Measurements from ENCODE around the gene PRRX2.
"Not testable (repeated sequence)": the region's sequence is repeated elsewhere in the genome, so short reads cannot be mapped to it uniquely, and the experiment has no call there.

PRRX2 gene

GRCh38 chr9:129751841-129752801 lies 86.7 kb downstream of the PRRX2 start:
- no peak for DNase-seq (ENCODE audit: insufficient read length, low spot score)
- no peak for FAIRE-seq

DNA sequence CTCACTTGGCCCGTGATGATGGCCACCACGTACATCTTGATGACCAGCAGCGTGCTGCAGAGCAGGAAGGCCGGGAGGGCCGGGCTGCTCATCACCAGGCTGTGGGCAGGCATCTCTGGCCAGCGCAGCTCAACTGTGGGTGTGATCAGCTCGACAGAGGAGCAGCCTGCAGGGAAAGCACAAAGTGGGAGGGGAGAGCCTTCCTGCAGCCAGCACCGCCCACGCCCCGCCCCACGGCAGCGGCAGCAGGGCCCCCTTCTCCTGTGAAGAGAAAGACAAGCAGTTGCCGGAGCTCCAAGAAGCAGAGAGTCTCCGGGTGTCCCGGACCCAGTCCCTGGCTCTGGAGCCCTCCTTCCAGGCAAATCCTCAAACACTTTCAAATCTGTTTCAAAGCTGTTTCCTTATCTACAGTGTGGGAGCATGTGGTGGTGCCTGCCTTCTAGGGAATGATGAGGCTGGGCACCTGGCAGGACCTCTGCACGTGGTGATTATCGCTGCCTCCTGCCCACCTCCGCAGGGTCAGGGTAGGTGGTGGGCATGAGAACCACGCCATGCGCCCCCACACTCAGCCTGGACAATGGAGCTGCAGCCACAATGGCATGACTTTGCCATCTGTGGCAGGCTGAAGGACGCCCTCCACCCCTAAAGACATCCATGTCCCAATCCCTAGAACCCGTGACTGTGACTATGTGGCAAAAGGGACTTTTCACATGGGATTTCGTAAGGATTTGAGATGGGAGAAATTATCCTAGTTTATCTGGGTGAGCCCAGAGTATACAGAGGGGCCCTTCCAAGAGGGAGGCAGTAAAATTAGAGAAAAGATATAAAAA lies 87.7 kb downstream of the PRRX2 start, which contains the start of gene PTGES:
Gene PTGES (minus strand): TSS at position 143 of the 830 bp plus-strand sequence. CDS start 30 bp downstream, at position 113.
- DNase-seq (ENCODE audit: insufficient read length, low spot score) (peak; percentile 78), FAIRE-seq (no peak)

DNA sequence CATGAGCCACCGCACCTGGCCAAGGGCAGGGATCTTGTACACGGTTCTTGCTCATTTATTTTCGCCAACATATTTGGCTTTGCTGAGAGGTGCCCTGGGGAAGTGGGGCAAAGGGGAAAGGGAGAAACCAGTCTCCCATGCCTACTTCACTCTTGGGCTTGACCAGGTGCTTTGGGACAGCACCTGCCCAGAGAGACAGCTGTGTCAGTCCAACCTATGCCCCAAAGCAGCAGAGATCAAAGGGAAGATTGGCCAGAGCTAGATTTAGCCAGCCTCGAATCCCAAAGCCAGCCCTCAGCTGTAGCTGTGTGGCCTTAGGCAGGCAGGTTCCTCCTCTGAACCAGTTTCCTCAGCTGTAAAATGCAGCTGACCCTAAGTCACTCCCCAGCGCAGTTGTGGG lies 89.7 kb downstream of the PRRX2 start:
- FAIRE-seq (no peak), DNase-seq (ENCODE audit: insufficient read length, low spot score) (no peak)

GRCh38 chr9:129756191-129756590 lies 90.7 kb downstream of the PRRX2 start:
- DNase-seq (ENCODE audit: insufficient read length, low spot score): no peak
- no peak for FAIRE-seq

GRCh38 chr9:129757045-129757444 lies 91.6 kb downstream of the PRRX2 start:
- DNase-seq (ENCODE audit: insufficient read length, low spot score) (no peak), FAIRE-seq (no peak)

DNA sequence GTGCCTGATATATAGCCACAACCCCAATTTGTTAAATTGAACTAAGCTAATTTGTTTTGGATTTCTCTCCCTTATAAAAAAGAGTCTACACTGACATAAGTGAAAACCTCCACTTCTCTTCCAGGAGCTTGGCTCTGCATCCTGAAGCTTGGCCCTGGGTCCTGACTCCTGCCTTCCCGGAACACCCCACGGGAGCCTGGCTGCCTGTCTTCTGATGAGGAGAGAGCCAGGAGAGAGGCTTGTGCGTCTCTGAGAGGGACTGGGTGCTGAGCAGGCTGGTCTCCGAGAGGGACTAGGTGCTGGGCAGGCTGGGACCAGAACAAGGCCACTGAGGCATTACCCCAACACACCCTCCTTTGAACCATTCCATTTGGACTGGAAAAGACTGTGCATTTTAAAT lies 93.9 kb downstream of the PRRX2 start:
- DNase-seq (ENCODE audit: insufficient read length, low spot score): no peak
- FAIRE-seq: no peak

DNA sequence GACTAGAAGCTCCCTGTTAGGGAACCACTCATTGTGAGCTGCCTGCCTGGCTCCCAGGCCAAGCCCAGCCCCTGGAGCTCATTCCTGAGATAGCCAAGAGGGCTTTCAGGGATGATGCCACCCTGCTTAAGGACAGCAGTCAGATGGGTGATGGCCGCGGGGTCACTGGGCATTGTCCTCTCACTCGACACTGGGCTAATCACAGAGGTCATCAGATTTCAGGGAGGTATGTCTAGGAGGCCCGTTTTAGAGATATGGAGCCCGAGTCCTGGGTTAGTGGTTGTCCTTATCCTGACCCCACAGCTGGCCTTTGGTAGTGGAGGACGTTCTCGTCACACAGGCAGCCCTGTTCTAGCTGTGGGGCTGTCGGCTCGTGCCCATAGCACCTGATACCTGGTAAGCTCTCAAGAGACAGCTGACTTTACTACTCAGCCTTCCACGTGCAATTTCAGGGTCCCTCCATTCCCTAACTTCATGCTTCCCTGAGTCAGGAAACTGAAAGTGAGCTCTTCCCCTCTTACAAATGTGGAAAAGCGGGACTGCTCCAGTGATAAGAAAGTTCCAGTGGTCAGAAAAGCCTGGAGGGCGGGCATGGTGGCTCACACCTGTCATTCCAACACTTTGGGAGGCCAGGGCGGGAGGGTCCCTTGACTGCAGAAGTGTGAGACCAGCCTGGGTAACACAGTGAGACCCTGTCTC lies 94.5 kb downstream of the PRRX2 start:
- FAIRE-seq: no peak
- DNase-seq (ENCODE audit: insufficient read length, low spot score): no peak

DNA sequence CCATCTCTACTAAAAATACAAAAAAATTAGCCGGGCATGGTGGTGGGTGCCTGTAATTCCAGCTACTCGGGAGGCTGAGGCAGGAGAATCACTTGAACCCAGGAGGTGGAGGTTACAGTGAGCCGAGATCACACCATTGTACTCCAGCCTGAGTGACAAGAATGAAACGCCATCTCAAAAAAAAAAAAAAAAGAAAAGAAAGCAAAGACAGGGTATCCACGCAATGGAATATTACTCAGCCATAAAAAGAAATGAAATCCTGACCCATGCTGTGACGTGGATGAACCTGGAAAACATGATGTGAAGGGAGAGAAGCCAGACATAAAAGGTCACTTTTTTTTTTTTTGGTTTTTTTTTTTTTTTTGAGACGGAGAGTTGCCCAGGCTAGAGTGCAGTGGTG lies 95.3 kb downstream of the PRRX2 start:
- DNase-seq (ENCODE audit: insufficient read length, low spot score); FAIRE-seq: not testable (repeated sequence)

DNA sequence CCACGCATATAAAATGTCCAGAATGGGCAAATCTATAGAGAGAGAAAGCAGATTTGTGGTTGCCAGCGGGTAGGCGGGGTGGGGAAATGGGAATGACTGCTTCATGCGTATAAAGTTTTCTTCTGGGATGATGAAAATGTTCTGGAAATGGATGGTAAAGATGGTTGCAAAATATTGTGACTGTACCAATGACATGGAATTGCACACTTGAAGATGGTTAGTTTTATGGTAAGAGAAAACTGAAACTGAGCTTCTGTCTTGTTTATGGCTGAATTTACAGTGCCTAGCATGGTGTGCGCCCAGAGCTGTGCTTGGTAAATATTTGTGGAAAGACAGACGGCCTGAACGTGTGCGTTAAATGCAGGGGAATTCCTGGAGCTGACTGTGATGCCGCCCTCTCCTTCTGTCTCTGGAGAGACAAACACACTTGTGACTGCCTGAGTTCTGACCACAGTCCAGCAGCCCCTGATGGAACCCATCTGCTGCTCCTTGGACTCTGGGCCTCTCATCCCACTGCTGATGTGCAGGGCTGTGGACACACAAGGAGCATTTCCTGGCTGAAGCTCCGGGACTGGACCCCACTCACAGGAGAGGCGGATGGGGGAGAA lies 96.0 kb downstream of the PRRX2 start:
- FAIRE-seq: no peak
- no peak for DNase-seq (ENCODE audit: insufficient read length, low spot score)

DNA sequence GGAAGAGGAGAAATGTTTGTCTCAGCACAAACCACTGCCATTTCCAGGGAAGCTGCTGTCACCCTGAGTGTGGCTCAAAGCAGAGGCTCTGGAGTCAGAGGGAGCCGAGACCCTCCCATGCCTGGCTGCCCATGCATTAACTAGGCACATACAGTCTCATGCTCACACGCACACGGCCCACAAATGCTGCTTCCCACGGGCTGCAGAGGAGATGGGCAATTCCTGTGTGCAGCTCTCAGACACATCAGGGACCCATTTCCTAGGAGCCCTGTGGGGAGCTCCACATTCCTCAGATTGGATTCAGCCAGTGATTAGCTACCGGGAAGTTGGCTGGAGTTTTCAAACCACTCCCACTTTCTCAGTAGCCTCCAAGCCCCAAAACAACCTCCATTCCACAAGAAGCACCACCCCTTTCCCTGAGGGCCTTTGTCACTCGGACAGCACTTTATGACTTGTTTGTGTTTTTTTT lies 96.5 kb downstream of the PRRX2 start:
- DNase-seq (ENCODE audit: insufficient read length, low spot score) (no peak), FAIRE-seq (no peak)

DNA sequence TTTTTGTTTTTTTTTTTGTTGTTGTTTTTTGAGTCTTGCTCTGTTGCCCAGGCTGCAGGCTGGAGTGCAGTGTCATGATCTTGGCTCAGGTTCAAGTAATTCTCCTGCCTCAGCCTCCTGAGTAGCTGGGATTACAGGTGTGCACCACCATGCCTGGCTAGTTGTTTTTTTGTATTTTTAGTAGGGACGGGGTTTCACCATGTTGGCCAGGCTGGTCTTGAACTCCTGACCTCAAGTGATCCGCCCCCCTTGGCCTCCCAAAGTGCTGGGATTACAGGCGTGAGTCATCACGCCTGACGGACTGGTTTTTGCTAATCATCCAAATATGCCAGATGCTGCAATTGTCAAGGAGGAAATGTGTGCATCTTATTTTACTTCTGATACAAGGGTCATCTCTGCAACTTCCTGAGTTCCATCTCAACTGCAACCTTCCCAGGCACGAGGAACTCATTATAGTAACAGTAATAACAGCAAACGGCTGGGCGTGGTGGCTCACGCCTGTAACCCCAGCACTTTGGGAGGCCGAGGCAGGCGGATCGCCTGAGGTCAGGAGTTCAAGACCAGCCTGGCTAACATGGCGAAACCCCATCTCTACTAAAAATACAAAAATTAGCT lies 97.0 kb downstream of the PRRX2 start:
- DNase-seq (ENCODE audit: insufficient read length, low spot score): peak; percentile 69
- not testable (repeated sequence) for FAIRE-seq

GRCh38 chr9:129762985-129763926 lies 97.8 kb downstream of the PRRX2 start:
- FAIRE-seq: no peak
- no peak for DNase-seq (ENCODE audit: insufficient read length, low spot score)

GRCh38 chr9:129765764-129766317 lies 100.4 kb downstream of the PRRX2 start:
- no peak for DNase-seq (ENCODE audit: insufficient read length, low spot score)
- FAIRE-seq: no peak

DNA sequence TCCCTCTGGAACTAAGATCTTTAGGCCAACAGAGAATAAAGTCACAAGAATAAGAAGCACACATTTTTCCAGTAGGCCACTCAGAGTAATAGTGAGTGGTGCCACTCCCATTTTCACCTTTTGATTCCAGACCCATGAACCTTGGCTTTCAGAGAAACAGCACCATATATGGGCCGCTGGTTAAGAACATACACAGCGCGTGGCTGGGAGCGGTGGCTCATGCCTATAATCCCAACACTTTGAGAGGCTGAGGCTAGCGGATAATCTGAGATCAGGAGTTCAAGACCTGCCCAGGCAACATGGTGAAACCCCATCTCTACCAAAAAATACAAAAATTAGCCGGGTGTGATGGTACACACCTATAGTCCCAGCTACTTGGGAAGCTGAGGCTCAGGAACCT lies 103.0 kb downstream of the PRRX2 start:
- DNase-seq (ENCODE audit: insufficient read length, low spot score): no peak
- FAIRE-seq: no peak

- no peak for FAIRE-seq
- DNase-seq (ENCODE audit: insufficient read length, low spot score): no peak
These were observed 104.2 kb downstream of the PRRX2 start for GRCh38 chr9:129769669-129770068.

GRCh38 chr9:129770741-129771140 lies 105.3 kb downstream of the PRRX2 start:
- no peak for FAIRE-seq
- no peak for DNase-seq (ENCODE audit: insufficient read length, low spot score)
